ENCODE results near the gene B4GALT3. TPM values are rescaled to one million over a fixed set of nuclear protein-coding genes. Genes with fewer than 3 reads are reported as not detected.
A peak's percentile ranks its signal among the peaks of the same experiment; 100 is the strongest.

Gene B4GALT3
- total RNA-seq, 4 donors from 2014 or later: 3.0 to 71.4 (median 26.6) TPM

DNA sequence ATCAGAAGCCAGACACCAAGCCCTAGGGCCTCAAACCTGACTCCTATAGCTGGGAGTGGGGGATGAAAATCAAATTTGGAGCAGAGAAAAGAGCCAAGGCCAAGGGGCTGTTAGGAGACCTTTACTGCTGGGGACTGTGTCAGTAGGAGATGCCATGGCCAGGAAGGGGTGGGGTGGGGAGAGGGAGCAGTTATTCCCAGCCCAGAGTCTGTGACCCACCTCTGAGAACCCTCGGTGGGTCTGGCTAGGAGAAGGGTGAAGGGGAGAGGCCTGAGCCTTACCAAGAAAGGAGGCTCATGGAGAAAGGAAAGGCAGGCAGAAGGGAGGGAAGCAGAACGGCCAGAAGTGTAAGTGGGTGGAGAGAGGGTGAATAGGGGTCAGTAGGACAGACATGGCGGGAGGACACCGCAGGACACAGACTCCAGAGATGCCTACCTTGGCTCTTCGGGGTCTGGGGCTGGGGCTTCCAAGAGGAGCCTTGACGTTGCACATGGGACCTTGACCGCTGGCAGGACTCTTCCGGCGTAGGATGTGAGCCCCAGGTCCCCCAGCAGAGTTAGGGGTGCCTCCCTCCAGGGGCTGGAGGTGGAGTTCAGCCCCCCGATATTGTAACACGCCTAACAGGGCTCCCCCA is 20.4 kb upstream of the B4GALT3 start:
- Histone ChIP-seq H3K9me3 (no peaks in the 10 kb centered on the region), H3K36me3 (no peaks in the 10 kb centered on the region), H3K4me3 (peak overlapping the region in 3 of 4 donors; percentile 3 to 37 (median 22)), H3K27ac (peak overlapping the region; percentile 90 to 98 (median 94)), H3K27me3 (no peaks in the 10 kb centered on the region), H3K4me1 (peaks cover 35 to 51% (median 37%) of the 10 kb centered on the region in 4 donors)
- intact Hi-C loops (cut with DNase I; ENCODE audit: low total_unique reads): no loop called here
- no peak for DNase-seq
- TF ChIP-seq POLR2A (IDR thresholded peaks at IDR 0.05) (no peak), POLR2AphosphoS5 (IDR thresholded peaks at IDR 0.05) (no peak), EP300 (IDR thresholded peaks at IDR 0.05; ENCODE audit: low read depth) (no peak)
- TF ChIP-seq, protein P1, sequence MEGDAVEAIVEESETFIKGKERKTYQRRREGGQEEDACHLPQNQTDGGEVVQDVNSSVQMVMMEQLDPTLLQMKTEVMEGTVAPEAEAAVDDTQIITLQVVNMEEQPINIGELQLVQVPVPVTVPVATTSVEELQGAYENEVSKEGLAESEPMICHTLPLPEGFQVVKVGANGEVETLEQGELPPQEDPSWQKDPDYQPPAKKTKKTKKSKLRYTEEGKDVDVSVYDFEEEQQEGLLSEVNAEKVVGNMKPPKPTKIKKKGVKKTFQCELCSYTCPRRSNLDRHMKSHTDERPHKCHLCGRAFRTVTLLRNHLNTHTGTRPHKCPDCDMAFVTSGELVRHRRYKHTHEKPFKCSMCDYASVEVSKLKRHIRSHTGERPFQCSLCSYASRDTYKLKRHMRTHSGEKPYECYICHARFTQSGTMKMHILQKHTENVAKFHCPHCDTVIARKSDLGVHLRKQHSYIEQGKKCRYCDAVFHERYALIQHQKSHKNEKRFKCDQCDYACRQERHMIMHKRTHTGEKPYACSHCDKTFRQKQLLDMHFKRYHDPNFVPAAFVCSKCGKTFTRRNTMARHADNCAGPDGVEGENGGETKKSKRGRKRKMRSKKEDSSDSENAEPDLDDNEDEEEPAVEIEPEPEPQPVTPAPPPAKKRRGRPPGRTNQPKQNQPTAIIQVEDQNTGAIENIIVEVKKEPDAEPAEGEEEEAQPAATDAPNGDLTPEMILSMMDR (IDR thresholded peaks at IDR 0.05): no peak
- 71 to 84% methylated on average over 4 to 7 of the region's 11 CpGs for WGBS, 2 donors (ENCODE audit: low coverage in 1 of 2)
- in situ Hi-C loops (cut with MboI; ENCODE audit: low pct_ligation_motif_present in 1 of 4, low pct_unique_long_range_greater_than_20kb in 1 of 4, low sequenced_read_pairs in 3 of 4): no loop called here

DNA sequence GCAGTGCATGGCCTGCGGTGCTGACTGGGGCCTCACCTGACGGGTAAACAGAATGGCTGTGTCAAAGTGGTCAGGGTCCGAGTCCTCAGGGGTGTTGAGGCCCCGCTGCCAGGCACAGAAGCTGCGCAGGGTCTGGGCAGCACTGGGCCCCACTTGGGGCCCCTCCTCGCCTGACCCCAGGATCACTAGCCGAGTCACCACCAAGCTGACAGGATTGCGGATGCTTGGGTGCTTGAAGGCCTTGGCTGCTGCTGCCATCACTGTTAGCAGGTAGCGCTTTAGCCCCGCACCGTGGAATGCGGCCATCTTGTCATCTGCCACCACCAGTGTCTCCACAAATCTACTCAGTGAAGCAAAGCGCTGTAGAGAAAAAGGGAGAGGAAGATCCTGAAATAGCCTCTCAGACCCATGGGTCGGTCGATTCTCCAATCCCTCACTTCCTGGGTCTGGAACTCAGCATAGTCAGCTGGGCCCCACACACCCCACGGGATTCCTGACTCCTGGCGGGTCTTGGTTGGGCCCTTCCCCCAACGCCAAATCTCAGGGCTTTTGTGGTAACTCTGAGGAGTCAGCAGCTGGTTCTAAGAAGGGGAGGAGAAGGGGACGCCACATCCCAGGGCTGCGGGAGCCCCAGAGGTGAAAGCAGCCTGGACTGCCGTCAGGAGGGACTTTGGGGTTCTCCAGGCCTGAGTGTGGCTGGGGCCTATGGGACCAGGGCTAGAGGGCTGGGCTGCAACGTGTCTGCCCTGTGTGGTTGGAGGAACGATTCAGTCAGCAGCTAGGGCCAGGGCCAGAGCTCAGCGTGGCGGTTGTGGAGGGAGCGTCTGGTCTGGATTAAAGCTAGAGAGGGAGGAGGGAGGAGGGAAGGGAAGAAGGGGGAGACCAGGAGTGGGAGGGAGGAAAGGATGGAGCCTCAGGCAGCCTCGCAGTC is 19.5 kb upstream of the B4GALT3 start:
- H3K36me3 ChIP-seq: no peaks in the 10 kb centered on the region
- no peaks in the 10 kb centered on the region for H3K9me3 ChIP-seq
- peaks cover 35 to 49% (median 36%) of the 10 kb centered on the region in 4 donors for H3K4me1 ChIP-seq
- in situ Hi-C loops (cut with MboI; ENCODE audit: low pct_ligation_motif_present in 1 of 4, low pct_unique_long_range_greater_than_20kb in 1 of 4, low sequenced_read_pairs in 3 of 4): no loop called here
- TF ChIP-seq POLR2A (IDR thresholded peaks at IDR 0.05) (no peak), POLR2AphosphoS5 (IDR thresholded peaks at IDR 0.05) (no peak), EP300 (IDR thresholded peaks at IDR 0.05; ENCODE audit: low read depth) (no peak)
- TF ChIP-seq, protein P1 (IDR thresholded peaks at IDR 0.05): no peak
- 62 to 77% methylated on average over 4 to 26 of the region's 27 CpGs for WGBS, 2 donors (ENCODE audit: low coverage in 1 of 2)
- peak overlapping the region in 1 of 4 donors; percentile 37 for H3K4me3 ChIP-seq
- DNase-seq: no peak
- peak overlapping the region; percentile 90 to 98 (median 94) for H3K27ac ChIP-seq
- intact Hi-C loops (cut with DNase I; ENCODE audit: low total_unique reads): no loop called here
- no peaks in the 10 kb centered on the region for H3K27me3 ChIP-seq

DNA sequence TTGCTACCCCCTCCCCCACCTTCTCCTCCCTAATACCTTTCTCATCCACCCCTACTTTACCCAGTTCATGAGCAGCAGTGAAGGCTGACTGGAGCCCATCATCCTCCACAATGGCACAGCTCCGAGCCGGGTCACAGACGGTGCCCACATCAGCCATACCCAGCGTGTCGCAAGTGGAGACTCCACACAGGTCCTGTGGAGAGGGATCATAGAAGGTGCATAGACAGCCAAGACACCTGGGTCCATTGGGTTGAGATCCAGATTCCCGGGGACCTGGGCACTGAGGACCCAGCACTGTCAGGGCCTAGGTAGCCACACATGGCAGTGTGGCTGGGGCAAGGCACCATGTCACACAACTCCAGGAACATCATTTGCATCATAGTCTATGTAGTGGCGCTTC is 18.8 kb upstream of the B4GALT3 start:
- TF ChIP-seq POLR2AphosphoS5 (IDR thresholded peaks at IDR 0.05): no peak
- TF ChIP-seq, protein P1 (IDR thresholded peaks at IDR 0.05): no peak
- TF ChIP-seq EP300 (IDR thresholded peaks at IDR 0.05; ENCODE audit: low read depth): no peak
- TF ChIP-seq POLR2A (IDR thresholded peaks at IDR 0.05): no peak
- Histone ChIP-seq H3K36me3 (no peaks in the 10 kb centered on the region), H3K27me3 (no peaks in the 10 kb centered on the region), H3K4me1 (peaks cover 28 to 43% (median 29%) of the 10 kb centered on the region in 4 donors), H3K4me3 (peak overlapping the region in 1 of 4 donors; percentile 37), H3K27ac (peak overlapping the region; percentile 90 to 98 (median 94)), H3K9me3 (no peaks in the 10 kb centered on the region)
- intact Hi-C loops (cut with DNase I; ENCODE audit: low total_unique reads) (no loop called here), in situ Hi-C loops (cut with MboI; ENCODE audit: low pct_ligation_motif_present in 1 of 4, low pct_unique_long_range_greater_than_20kb in 1 of 4, low sequenced_read_pairs in 3 of 4) (no loop called here)
- 80 to 95% methylated on average over 1 to 6 of the region's 7 CpGs for WGBS, 2 donors (ENCODE audit: low coverage in 1 of 2)
- DNase-seq: no peak

DNA sequence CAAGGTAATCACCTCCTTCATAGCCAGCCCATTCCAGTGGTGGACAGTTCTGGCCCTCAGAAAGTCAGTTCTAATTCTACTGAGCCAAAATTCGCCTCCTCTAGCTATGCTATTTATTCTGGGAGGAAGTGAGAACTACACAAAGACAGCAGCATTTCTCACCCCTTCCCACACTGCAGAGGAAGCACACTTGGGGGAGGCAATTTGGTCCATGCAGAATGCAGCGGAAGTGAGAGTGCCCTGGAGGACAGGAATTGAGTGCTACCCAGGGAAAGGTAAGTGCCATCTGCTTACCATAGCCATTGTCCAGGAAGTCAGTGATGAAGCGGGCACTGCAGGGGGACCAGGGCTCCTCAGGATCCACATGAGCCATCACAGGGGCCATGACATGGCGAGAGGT is 17.9 kb upstream of the B4GALT3 start:
- H3K27ac ChIP-seq: peak overlapping the region in 2 of 4 donors; percentile 11 to 15
- intact Hi-C loops (cut with DNase I; ENCODE audit: low total_unique reads): no loop called here
- TF ChIP-seq POLR2A (IDR thresholded peaks at IDR 0.05): no peak
- TF ChIP-seq, protein P1 (IDR thresholded peaks at IDR 0.05): no peak
- no peak for TF ChIP-seq POLR2AphosphoS5 (IDR thresholded peaks at IDR 0.05)
- TF ChIP-seq EP300 (IDR thresholded peaks at IDR 0.05; ENCODE audit: low read depth): no peak
- 76% methylated on average over 4 of the region's 4 CpGs; no CpG with 5 or more reads in 1 of the 2 donors for WGBS, 2 donors (ENCODE audit: low coverage in 1 of 2)
- H3K27me3 ChIP-seq: no peaks in the 10 kb centered on the region
- H3K9me3 ChIP-seq: no peaks in the 10 kb centered on the region
- DNase-seq: no peak
- peaks cover 18 to 33% (median 20%) of the 10 kb centered on the region in 4 donors for H3K4me1 ChIP-seq
- in situ Hi-C loops (cut with MboI; ENCODE audit: low pct_ligation_motif_present in 1 of 4, low pct_unique_long_range_greater_than_20kb in 1 of 4, low sequenced_read_pairs in 3 of 4): no loop called here
- H3K4me3 ChIP-seq: no peak overlapping the region
- H3K36me3 ChIP-seq: no peaks in the 10 kb centered on the region
